M059J (cell line): Measurements from ENCODE around the gene CD207. TPM values are rescaled to one million over a fixed set of nuclear protein-coding genes. Genes with fewer than 3 reads are reported as not detected.

Experiments used
- DNase-seq: peaks from one replicate; pipeline ENCODE4 v3.0.0-alpha.2; 2012; ENCODE audit warnings: low read depth
- total RNA-seq: library from RNA; depleted of rRNA; stranded (reverse); fragments of >200 nt; shearing (Covaris generic); gene quantifications from 2 replicates; pipeline ENCODE4 v1.2.3, GENCODE V29; 2014; rRNA removed

Gene CD207
- total RNA-seq, 1 experiment from 2014 or later: not detected

- no peak for DNase-seq
Observed at GRCh38 chr2:70795164-70795995, 40.2 kb downstream of the CD207 start.

GRCh38 chr2:70793450-70793849 lies 42.2 kb downstream of the CD207 start:
- DNase-seq: no peak

GRCh38 chr2:70790136-70790828 lies 45.3 kb downstream of the CD207 start, which contains the start of gene FIGLA:
Gene FIGLA, minus strand, starts transcription at chr2:70790643. Its CDS starts 5 bp downstream, at chr2:70790638.
- no peak for DNase-seq

- DNase-seq: peak; percentile 54
Observed at GRCh38 chr2:70789304-70790135, 46.1 kb downstream of the CD207 start.

GRCh38 chr2:70785137-70785911 lies 50.3 kb downstream of the CD207 start:
- DNase-seq: peak; percentile 45

- no peak for DNase-seq
Observed at GRCh38 chr2:70784320-70784719, 51.3 kb downstream of the CD207 start.

Other genes with a start within 250 kb of the CD207 start
- gene ADD2, start 67.6 kb downstream of the CD207 start, total RNA-seq: 6.9 and 9.5 TPM in 2 replicates
- gene FIGLA, start 45.2 kb downstream of the CD207 start, total RNA-seq: not detected in 2 replicates
- gene CLEC4F, start 15.2 kb downstream of the CD207 start, total RNA-seq: not detected in 2 replicates
- 1.2 and 3.5 TPM in 2 replicates for gene VAX2, start 64.8 kb upstream of the CD207 start, total RNA-seq
- 0.81 TPM in 1 of 2 replicates, not detected in the other for gene ATP6V1B1, start 100.1 kb upstream of the CD207 start, total RNA-seq
- gene ANKRD53, start 142.8 kb upstream of the CD207 start, total RNA-seq: 0.12 and 0.17 TPM in 2 replicates
- 61.5 and 107 TPM in 2 replicates for gene TEX261, start 159.1 kb upstream of the CD207 start, total RNA-seq
- 87.0 and 87.7 TPM in 2 replicates for gene NAGK, start 232.8 kb upstream of the CD207 start, total RNA-seq